Cardiac atrium fibroblast (primary cell): Measurements from ENCODE around the gene HYLS1. TPM values are rescaled to one million over a fixed set of nuclear protein-coding genes. Genes with fewer than 3 reads are reported as not detected.

Experiments
- total RNA-seq: library from RNA; depleted of rRNA; stranded (reverse); fragments of >200 nt; gene quantifications from 2 replicates; pipeline ENCODE4 v1.2.3, GENCODE V29; 2015

The HYLS1 gene, protein sequence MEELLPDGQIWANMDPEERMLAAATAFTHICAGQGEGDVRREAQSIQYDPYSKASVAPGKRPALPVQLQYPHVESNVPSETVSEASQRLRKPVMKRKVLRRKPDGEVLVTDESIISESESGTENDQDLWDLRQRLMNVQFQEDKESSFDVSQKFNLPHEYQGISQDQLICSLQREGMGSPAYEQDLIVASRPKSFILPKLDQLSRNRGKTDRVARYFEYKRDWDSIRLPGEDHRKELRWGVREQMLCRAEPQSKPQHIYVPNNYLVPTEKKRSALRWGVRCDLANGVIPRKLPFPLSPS
- total RNA-seq = 5.1 and 6.6 TPM in 2 replicates

DNA sequence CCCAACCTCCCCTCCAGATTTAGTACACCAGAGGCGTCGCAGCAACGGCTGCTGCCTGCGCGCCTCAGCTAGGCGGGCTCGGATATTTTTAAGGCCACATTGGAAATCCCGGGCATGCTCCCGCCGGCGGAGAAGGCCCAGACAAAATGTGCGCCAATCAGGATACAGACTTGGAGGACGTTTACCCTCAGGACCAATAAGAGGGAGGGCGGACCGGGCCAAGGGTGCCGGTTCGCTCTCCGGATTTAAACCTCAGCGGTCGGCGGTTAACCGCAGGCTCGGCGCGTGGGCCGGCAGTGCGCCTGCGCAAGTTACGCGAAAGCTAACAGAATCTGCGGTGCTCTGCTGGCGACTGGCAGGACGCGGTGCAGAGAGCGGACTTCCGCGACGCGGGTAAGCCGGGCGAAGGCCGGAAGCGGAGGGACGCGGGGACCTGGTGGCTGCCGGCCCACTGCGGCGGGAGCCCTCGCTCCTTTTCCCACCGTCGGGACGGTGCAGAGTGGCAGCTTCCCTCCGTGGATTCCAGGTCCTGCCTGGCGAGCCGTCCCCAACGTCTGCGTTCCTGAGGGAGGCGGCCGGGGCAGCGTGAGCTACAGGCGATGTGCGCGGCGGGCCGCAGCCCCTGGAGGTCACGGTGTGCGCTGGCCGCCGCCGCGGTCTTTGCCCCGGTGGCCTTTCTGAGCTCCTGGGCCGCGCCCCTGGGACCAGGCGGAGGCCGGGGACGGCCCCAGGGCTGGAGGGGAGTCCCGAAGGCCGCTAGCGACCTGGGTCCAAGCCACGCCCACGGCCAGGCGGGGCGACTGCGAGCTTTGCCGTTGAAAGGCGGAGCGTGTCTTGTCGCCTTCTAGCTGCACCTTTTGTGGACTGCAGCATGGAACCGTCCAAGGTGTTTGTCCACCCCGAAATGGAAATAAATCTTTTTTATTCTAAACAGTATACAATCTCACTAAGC, at the start of gene HYLS1:
Gene HYLS1, plus strand, starts transcription at position 296 of the 952 bp plus-strand sequence. CDS start 11,701 bp downstream, outside the sequence.

DNA sequence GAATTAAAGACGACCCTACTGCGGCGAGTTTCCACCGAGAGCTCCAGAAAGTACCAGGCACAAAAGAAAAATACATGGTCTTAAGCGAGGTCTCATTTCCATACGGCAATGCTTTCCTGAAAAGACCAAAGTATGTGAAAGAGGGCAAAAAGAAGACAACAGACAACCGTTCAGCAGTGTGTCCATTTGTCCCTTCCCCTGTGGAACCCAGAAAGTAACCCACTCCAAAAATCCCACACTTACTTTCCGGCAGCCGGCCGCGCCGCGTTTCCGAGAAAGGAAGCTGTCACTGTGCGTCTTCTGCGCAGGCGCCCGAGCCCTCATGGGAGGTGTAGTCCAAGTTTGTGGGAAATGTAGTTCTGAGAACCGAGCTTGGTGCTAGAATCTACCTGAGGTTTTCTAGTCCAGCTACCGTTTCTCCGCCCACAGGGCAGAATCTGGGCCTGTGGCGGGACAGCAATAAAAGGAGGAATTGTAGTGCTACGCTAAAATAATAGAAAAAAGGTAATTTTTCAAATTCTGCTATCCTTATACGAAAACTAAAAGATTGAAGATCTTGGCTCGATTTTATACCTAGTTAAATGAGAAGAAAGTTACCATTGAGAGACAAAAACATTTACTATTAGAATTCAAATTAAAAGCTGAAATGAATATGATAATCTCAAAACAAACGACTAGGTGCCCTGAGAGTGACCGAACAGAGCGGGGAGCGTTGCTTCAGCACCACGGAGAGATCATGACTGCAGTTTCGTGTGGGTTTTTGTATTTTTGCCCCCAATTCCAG, 15.7 kb downstream of the HYLS1 start, which contains the start of gene PUS3:
Gene PUS3, minus strand, starts transcription at position 280 of the 784 bp plus-strand sequence. CDS start 6,922 bp downstream, outside the sequence.

DNA sequence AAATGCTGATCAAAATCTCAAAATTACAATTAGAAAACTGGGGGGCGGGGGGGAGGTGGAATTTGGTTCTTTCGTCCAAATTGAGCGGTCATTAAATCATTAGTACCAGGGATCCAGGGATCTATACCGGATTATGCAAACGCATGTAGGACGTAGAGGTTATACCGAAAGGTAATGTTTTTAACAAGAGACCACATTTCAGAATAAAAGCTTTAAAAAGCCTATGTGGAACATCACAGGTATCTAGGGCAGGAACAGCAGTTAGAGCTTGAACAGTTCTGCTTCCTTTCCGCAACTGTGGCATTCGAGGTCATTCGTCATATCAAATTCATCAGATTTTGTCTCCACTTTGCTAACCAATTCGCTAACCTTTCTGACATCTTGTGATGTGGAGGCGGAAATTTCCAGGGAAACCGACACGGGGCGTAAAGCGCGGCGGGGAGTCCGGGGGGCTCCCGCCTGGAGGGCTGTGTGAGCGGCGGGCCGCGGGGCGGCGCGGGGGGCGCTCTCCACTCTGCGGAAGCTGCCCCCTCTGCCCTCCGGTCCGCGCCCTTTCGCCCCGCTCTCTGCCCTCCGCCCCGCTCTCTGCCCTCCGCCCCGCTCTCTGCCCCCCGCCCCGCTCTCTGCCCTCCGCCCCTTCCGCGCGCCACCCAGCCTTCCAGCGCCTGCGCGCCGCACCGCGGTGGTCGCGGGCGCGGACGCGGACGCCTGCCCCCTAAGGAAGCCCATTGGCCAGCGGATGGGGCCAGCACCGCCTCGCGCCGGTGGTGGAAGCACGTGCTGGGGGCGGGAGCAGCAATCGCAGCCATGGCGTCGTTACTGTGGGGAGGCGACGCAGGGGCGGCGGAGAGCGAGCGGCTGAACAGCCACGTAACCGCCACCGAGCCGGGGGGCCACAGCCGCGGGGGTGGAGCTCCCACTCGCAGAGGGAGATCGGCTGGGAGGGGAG, 16.5 kb downstream of the HYLS1 start, which contains the start of gene DDX25:
Gene DDX25, plus strand, starts transcription at position 798 of the 949 bp plus-strand sequence. Its CDS starts 10 bp downstream, at position 808.

DNA sequence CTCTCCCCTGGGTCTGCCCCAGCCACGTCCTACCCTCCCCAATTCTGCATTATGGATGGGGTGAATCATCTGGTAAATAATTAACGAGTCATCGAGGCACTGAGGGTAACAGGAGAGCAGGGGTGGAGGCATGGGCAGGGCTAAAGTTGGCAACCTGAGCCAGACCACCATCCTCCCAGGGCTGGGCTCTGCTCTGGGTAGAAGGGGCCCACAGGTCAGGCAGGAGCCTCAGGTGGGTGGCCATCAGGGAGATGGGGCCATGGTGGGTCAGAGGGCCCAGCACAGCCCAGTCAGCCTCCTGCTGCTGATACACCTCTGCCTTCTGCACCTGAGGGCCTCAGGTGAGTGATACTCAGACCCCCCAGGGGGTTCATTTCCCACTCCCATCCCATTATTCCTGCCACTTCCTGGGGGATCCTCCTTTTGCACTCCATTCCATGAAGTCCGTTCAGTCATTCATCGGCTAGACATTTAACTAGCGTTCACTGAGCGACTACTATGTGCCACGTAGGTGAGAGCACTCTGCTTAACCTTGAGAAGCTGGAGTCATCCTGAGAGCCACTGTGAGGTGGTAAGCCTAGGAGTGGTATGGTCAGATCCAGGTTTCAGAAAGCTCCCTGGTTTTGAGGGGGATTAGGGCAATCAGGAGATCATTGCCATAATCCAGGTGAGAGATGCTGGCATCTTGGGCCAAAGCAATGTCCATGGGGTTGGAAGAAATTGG, 58.5 kb downstream of the HYLS1 start, which contains the start of gene VSIG10L2:
Gene VSIG10L2, plus strand, starts transcription at position 248 of the 724 bp plus-strand sequence. Its CDS starts 12 bp downstream, at position 260.

Other genes with a start within 250 kb of the HYLS1 start
- not detected in 2 replicates for gene ACRV1, start 206.8 kb upstream of the HYLS1 start, total RNA-seq
- gene PATE1, start 141.4 kb upstream of the HYLS1 start, total RNA-seq = not detected in 2 replicates
- not detected in 2 replicates for gene PATE2, start 108.8 kb upstream of the HYLS1 start, total RNA-seq
- gene PATE3, start 99.5 kb upstream of the HYLS1 start, total RNA-seq = not detected in 2 replicates
- not detected in 2 replicates for gene PATE4, start 54.4 kb upstream of the HYLS1 start, total RNA-seq
- 8.6 and 11.9 TPM in 2 replicates for gene PUS3, start 15.5 kb downstream of the HYLS1 start, total RNA-seq
- gene DDX25, start 16.8 kb downstream of the HYLS1 start, total RNA-seq = not detected in 2 replicates
- gene VSIG10L2, start 58.4 kb downstream of the HYLS1 start, total RNA-seq = not detected in 2 replicates
- 21.8 and 29.6 TPM in 2 replicates for gene CDON, start 175.2 kb downstream of the HYLS1 start, total RNA-seq